Measurements from ENCODE around the gene CAB39L.
A peak's percentile ranks its signal among the peaks of the same experiment; 100 is the strongest.
"Not testable (repeated sequence)": the region's sequence is repeated elsewhere in the genome, so short reads cannot be mapped to it uniquely, and the experiment has no call there.

The CAB39L gene

GRCh38 chr13:49305792-49306425, 138.0 kb downstream of the CAB39L start:
- no peak for DNase-seq

DNA sequence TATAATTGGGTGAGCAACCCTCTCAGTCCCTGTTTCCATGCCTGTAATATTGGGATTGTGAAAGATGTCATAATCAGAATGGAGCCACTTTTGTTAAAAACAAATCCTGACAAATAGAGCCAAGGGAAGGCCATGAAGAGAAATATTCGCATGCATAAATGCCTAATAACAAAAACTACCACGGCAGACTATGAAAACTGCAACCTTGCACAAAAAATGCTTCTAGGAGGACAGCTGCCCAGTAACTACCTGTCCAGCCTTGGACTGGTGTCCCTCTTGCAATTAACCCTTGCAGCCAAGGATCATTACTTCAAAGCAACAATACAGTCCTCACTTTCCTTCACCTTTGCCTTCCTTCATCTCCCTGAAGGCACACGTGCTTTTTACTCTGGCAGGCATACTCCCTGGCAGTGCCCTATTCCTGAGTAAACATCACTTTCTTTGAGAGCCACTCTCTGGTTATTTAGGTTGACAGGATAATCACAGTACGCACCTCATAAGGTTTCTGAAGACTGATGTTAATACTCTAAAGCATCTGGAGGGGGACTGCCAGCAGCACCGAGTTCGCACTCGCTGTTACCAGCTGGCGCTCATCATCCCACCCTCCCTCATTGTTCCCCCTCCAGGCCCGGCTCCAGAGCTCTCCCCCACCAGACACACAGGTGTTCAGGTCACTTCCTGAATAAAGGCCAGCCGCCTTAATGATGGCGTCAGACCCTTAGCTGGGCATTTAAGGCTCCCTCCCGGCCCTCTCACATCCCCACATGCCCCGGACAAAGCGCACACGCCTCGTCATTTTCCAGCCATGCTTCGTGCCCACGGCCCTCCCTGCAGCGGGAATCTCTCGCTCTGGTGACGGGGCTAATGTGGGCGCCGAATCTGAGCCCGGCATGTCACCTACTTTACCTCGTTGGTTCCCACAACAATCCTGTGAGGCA, 138.8 kb downstream of the CAB39L start:
- peak; percentile 14 for DNase-seq

- no peak for DNase-seq
Measured at GRCh38 chr13:49304356-49304755, 139.5 kb downstream of the CAB39L start.

DNA sequence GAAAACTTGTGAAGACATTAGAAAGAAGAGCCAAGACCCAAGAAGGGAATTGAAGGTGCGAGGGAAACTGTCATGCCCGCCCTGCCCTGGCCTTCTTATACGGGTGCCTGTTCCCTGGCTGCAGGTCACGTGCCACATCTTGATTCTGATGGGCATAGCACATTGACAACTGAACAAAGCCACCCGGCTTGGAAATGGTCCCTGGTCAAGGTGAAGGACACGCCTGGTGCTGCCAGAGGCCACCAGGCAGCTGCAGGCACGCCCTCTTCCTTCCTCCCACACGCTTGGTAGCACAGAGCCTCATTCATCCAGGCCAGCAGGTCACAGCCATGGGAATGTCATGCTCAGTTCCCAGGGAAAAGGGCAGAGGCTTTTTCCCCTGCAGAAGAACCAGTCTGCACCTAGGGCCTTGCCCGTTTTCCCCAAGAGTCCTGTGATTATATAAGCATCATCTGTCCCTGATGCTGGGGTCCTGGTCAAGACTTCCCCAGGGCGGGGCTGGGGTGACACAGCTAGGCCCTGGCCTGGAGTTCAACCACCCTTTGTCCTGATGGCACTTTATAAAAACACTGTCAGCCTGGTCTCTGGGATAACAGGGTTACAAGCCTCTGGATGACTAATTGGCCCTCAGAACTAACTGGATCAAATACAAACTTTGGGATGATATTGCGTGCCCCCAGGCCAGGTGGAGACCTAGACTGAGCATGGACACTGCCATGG, 140.2 kb downstream of the CAB39L start:
- no peak for DNase-seq

DNA sequence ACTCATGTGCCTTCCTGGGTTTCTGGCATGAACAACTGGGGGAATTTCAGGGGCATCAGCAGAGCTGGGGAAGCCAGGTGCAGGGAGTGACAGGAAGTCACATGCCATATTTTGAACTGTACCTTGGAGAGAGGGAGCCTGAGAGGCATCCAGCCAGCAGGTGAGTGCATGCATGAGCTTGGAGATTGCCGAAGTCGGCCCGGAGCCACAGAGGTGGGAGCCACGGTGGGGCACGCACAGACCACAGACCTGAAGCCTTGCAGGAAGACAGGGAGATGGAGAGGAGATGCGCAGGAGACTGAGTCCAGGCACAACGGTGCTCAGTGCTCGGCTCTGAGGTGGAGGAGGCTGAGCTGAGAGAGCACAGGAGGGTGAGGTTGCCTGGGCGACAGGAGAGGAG, 141.0 kb downstream of the CAB39L start:
- DNase-seq, result no peak

DNA sequence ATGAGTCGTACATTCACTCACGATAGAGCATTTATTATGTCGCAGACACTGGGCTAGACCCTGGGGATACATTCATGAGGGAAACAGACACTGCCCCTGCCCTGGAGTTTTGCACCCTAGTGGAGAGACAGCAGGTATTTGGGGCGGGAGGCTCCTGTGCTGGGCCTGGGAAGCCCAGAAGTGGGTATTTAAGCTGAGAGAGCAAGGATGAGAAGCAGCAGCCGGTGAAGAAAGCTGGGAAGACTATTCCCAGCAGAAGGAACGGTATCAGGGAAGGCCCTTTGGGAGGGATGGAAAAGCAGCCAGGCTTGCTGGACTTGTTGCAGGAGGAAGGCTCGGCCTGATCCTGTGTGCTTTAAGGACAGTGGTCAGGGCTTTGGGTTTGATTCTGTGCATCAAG, 141.6 kb downstream of the CAB39L start:
- no peak for DNase-seq

DNA sequence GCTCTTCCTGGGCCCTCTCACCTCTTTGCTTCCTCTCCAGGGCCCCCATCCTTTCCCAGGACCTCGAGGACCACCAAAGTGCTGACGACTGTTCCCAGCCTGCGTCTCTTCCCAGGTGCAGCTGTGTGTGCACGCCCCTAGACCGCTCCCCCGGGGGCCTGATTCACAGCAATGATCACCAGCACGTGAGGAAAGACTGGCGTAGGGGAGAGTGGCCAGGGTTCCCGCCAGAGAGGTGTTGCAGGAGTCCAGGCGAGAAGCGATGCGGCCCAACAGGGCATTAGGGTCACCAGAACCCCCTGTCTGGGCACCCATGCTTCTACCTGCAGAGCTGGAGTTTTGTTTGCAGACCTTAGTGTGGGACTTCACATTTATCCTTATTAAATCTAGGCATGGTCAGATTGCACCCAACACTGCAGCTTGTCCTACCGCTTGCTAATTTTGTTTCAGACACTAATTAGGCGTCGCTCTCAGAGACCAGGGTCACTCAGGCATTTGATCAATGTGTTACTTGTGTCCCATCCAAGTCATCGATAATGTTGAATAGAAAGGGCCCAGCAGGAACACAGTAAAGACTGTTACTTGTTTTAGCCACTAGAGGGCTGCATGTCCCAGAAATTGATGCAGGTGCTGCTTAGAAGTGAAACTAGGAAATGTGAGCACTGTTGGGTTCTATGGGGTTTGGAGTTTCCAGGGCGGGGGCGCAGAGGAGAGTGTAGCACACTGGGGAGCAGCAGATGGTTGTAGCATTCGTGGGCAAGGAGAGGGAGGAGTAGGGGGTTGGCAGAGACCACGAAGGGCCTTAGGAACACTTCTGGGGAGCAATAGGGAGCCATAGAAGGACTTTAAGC, 142.9 kb downstream of the CAB39L start:
- DNase-seq, result no peak

- DNase-seq, result no peak
Measured at GRCh38 chr13:49300276-49300675, 143.6 kb downstream of the CAB39L start.

GRCh38 chr13:49298903-49299605, 144.8 kb downstream of the CAB39L start:
- DNase-seq, result no peak

DNA sequence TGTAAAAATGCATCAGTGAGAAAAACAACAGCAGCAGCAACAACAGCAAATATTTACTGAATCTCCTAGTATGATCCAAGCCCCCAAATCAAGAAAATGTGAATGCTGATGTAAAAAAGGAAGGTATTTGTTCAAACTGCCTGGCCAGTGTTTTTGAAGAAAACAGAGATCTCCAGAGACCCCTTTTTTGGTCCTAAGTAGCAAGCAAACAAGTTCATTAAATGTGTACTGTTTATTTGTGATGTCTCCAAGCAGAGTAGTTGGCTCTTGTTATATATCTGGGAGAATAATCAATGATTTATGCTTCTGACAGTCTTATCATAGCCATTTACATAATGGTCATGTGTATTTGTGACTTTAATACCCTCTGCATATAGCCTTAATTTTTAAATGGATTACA, 145.4 kb downstream of the CAB39L start:
- no peak for DNase-seq

DNA sequence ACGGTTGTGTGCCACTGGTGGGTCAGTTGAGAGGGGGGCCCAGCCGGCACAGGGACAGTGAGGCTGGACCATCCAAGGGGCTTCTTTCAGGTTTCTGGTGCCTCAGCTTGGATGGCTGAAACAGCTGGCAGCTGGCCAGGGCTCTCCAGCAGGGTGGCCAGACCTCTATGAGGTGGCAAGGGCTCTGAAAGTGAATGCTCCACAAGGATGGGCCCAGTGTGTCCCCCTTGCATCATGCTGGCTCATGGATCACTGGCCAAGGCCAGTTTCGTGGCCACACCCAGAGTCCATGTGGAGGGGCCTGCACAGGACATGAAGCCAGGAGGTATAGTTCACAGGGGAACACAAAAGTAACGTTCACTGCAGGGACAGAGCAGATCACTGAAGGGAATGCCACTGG, 146.5 kb downstream of the CAB39L start:
- no peak for DNase-seq

GRCh38 chr13:49296659-49297058, 147.2 kb downstream of the CAB39L start:
- no peak for DNase-seq

DNA sequence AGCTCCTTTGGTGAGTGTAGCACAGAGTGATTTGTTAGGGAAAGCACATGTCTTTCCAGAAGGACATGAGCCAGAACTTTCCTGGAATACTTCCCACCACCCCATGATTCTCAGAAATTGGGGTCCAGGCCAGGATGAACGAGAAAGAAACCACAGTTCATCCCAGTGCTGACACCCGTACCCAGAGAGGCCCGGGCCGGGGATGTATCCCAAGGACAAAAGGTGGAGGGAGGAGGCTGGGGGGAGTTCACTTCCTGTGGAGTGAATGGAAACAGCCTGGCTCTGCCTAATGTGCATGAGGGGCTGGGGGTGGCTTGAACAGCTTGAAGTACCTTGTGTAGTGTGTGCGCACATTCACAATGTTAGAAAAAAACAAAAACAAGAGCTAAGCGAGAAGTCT, 148.6 kb downstream of the CAB39L start:
- no peak for DNase-seq

GRCh38 chr13:49294723-49295122, 149.1 kb downstream of the CAB39L start:
- DNase-seq, result not testable (repeated sequence)

- DNase-seq, result no peak
Measured at GRCh38 chr13:49292742-49293486, 150.9 kb downstream of the CAB39L start.

GRCh38 chr13:49288458-49288857, 155.4 kb downstream of the CAB39L start:
- no peak for DNase-seq

DNA sequence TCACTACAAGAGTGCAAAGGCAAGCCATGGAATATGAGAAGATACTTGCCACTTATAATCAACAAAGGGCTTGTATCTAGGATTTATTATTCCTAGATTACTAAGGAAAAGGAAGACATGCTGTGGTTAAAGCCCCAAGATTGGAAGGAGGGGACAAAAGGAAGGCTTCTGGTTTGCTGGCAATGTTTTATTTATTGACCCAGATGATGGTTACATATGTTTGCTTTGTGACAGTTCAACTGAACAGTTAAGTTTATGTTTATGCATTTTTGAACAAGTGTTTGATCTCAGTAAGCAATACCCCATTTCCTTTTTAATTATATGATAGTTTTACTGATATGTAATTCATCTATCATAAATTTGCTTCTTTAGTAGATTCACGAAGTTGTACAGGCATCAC, 155.9 kb downstream of the CAB39L start:
- DNase-seq, result no peak

- DNase-seq, result no peak
Measured at GRCh38 chr13:49279885-49280284, 164.0 kb downstream of the CAB39L start.

GRCh38 chr13:49279112-49279511, 164.8 kb downstream of the CAB39L start:
- DNase-seq, result no peak

DNA sequence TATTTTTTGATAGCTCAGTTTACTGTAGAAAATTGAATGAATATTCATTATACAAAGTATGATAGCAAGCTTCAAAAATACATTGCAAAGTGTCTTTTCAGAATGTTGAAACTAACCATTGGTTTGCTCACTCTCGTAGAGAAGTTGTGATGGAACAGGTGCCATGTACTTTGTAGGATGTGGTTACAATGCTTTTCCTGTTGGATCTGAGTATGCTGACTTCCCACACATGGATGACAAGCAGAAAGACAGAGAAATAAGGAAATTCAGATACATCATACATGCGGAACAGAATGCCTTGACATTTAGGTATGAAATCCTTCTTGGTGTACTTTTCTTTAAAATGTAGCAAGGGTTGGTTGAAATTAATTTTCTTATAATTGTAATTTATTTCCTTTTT, 165.7 kb downstream of the CAB39L start:
- DNase-seq, result no peak

- no peak for DNase-seq
Measured at GRCh38 chr13:49272296-49272695, 171.6 kb downstream of the CAB39L start.

All from NCI-H187 treated with DMSO at 0.1 percent for 48 hours (cell line).